ENCODE results near the gene UHRF2.

Gene UHRF2

GRCh38 chr9:6552498-6553121 lies 139.6 kb downstream of the UHRF2 start:
- DNase-seq (ENCODE audit: low spot score in 2 of 2) (no peak), ATAC-seq (no peak)
- H3K9me3 Mint-ChIP-seq: no peaks in the 10 kb centered on the region
- no peaks in the 10 kb centered on the region for H3K36me3 Mint-ChIP-seq
- H3K4me1 Mint-ChIP-seq: no peaks in the 10 kb centered on the region
- H3K27ac Mint-ChIP-seq: no peak overlapping the region
- no peak overlapping the region for H3K4me3 Mint-ChIP-seq

GRCh38 chr9:6553866-6554265 lies 140.9 kb downstream of the UHRF2 start:
- Mint-ChIP-seq H3K27ac (no peak overlapping the region), H3K36me3 (no peaks in the 10 kb centered on the region), H3K4me1 (no peaks in the 10 kb centered on the region), H3K4me3 (no peak overlapping the region), H3K9me3 (no peaks in the 10 kb centered on the region)
- ATAC-seq: no peak
- DNase-seq (ENCODE audit: low spot score in 2 of 2): no peak
